Lower leg skin (tissue), 4 donors: ENCODE data around the gene APBA3. TPM values are rescaled to one million over a fixed set of nuclear protein-coding genes. Genes with fewer than 3 reads are reported as not detected.

Experiments
- DNase-seq, 2 donors: peaks; one replicate each; pipeline ENCODE4 v3.0.0-alpha.2; 2019; ENCODE audit warnings: low spot score in 2 of 2
- H3K4me3 ChIP-seq: fragments of 200-600 bp; sonication (generic); 2 replicates; pipeline ENCODE4 v1.5.1; 2017; ENCODE audit warnings: mild to moderate bottlenecking, low read depth; ENCODE audit not compliant: poor library complexity, severe bottlenecking
- POLR2A ChIP-seq, 2 donors: fragments of 450-650 bp; IDR thresholded peaks; one replicate each; pipeline ENCODE4 v1.6.1; 2016 to 2017; ENCODE audit warnings: antibody characterized with exemption in 2 of 2, mild to moderate bottlenecking in 1 of 2, moderate library complexity in 1 of 2
- WGBS, 2 donors: methylation state at CpG; one replicate each; pipeline ENCODE4 v1.1.5; 2018; 5-methylcytosine and 5-hydroxymethylcytosine counted together
- intact Hi-C: fragments of 100-400 bp; cut with DNase I; formaldehyde crosslinking; loops from one replicate; pipeline ENCODE4 v1.15.0; 2023; ENCODE audit warnings: low total_unique reads
- total RNA-seq, 4 donors: library from RNA; depleted of rRNA; stranded (reverse); fragments of >200 nt; gene quantifications; one replicate each; pipeline ENCODE4 v1.1.0, GENCODE V29; 2016
- TF ChIP-seq, protein P1 (sequence below), 3 donors: fragments of 450-650 bp; IDR thresholded peaks; one replicate each; pipeline ENCODE4 v1.5.1; 2016; ENCODE audit warnings: antibody characterized with exemption in 3 of 3, mild to moderate bottlenecking in 3 of 3, moderate library complexity in 2 of 3

The APBA3 gene
- total RNA-seq, 4 donors from 2014 or later: 21.8 to 34.6 (median 31.8) TPM

- no peak for DNase-seq
- no peak for TF ChIP-seq POLR2A (IDR thresholded peaks at IDR 0.05)
- TF ChIP-seq, protein P1, sequence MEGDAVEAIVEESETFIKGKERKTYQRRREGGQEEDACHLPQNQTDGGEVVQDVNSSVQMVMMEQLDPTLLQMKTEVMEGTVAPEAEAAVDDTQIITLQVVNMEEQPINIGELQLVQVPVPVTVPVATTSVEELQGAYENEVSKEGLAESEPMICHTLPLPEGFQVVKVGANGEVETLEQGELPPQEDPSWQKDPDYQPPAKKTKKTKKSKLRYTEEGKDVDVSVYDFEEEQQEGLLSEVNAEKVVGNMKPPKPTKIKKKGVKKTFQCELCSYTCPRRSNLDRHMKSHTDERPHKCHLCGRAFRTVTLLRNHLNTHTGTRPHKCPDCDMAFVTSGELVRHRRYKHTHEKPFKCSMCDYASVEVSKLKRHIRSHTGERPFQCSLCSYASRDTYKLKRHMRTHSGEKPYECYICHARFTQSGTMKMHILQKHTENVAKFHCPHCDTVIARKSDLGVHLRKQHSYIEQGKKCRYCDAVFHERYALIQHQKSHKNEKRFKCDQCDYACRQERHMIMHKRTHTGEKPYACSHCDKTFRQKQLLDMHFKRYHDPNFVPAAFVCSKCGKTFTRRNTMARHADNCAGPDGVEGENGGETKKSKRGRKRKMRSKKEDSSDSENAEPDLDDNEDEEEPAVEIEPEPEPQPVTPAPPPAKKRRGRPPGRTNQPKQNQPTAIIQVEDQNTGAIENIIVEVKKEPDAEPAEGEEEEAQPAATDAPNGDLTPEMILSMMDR (IDR thresholded peaks at IDR 0.05): no peak
- WGBS, 2 donors: 77 to 80% methylated on average over 19 of the region's 19 CpGs
- intact Hi-C loops: no loop called here
- H3K4me3 ChIP-seq: no peak overlapping the region
Observed at GRCh38 chr19:3807131-3807480, 45.6 kb upstream of the APBA3 start.

- no peak for DNase-seq
- H3K4me3 ChIP-seq: no peak overlapping the region
- no peak for TF ChIP-seq POLR2A (IDR thresholded peaks at IDR 0.05)
- TF ChIP-seq, protein P1 (IDR thresholded peaks at IDR 0.05): no peak
- intact Hi-C loops: no loop called here
- WGBS, 2 donors: 86 to 91% methylated on average over 29 of the region's 29 CpGs
Observed at GRCh38 chr19:3805859-3806258, 44.4 kb upstream of the APBA3 start.

- H3K4me3 ChIP-seq: no peak overlapping the region
- TF ChIP-seq, protein P1 (IDR thresholded peaks at IDR 0.05): no peak
- no peak for TF ChIP-seq POLR2A (IDR thresholded peaks at IDR 0.05)
- no peak for DNase-seq
- intact Hi-C loops: no loop called here
- 65 to 80% methylated on average over 2 to 10 of the region's 13 CpGs for WGBS, 2 donors
Observed at GRCh38 chr19:3804429-3804828, 42.9 kb upstream of the APBA3 start.

- 70 to 75% methylated on average over 6 to 9 of the region's 10 CpGs for WGBS, 2 donors
- TF ChIP-seq POLR2A (IDR thresholded peaks at IDR 0.05): no peak
- TF ChIP-seq, protein P1 (IDR thresholded peaks at IDR 0.05): no peak
- H3K4me3 ChIP-seq: no peak overlapping the region
- intact Hi-C loops: no loop called here
- DNase-seq: no peak
Observed at GRCh38 chr19:3803986-3804385, 42.5 kb upstream of the APBA3 start.

DNA sequence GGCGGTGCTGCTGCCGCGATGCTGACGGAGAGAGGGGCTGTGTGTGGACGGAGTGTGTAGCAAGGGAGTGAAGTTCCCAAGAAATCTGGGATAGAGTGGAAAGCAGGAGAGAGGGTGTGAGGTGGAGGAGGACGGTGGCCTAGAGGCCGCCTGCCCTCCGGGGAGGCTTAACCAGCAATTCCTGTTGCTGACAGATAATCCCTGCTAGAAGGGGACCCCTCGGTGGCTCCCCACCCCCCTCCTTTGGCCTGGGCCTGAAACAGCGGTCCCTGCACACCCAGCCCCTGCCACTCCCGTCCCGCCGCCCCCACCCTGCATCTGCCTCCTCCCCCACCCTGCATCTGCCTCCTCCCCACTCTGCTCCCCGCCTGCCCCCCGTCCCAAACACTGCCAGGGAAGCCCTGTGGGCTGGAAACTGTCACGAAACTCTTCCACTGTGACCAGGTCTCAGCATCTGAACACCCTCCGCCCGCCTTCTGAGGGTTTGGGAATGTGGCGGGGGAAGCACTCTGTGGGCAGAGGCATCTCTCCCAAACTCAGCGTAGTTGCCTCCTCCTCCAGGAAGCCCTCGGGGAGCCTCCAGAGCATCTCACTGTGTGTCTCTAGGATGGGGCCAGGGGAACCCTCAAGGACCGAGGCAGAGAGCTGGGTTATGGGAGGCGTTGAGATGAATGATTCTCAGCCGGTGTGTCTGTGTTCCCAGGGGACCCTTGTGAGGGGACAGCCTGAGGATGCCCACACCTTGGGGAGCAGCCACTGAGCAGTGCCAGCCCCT lies 41.8 kb upstream of the APBA3 start:
- DNase-seq: no peak
- 81 to 84% methylated on average over 19 to 24 of the region's 24 CpGs for WGBS, 2 donors
- intact Hi-C loops: no loop called here
- no peak overlapping the region for H3K4me3 ChIP-seq
- TF ChIP-seq, protein P1 (IDR thresholded peaks at IDR 0.05): no peak
- no peak for TF ChIP-seq POLR2A (IDR thresholded peaks at IDR 0.05)
